Natural killer cell (primary cell): ENCODE data around the gene CTPS1. TPM values are rescaled to one million over a fixed set of nuclear protein-coding genes. Genes with fewer than 3 reads are reported as not detected.

Experiments used
- ATAC-seq, 3 donors: fragments of 150-1000 bp in 2 of 3; fragments of 200-7000 bp in 1 of 3; cut with Tn5 transposase; 1 replicate in 1 of 3; 2 replicates in 2 of 3; pipeline ENCODE4 v1.10.0; 2021; ENCODE audit warnings: mild to moderate bottlenecking in 2 of 3, moderate library complexity in 2 of 3
- DNase-seq, 2 donors: peaks; one replicate each; pipeline versions ENCODE4 v3.0.0 to v3.0.0-alpha.2; 2013 to 2021; ENCODE audit warnings: mixed read lengths in 1 of 2
- H3K27ac ChIP-seq: one replicate; pipeline ENCODE4 v1.5.1; 2013; ENCODE audit warnings: mild to moderate bottlenecking, low read length
- H3K27me3 ChIP-seq: one replicate; pipeline ENCODE4 v1.6.1; 2013; ENCODE audit warnings: low read length; ENCODE audit not compliant: control insufficient read depth, insufficient read depth
- H3K36me3 ChIP-seq: one replicate; pipeline ENCODE4 v1.6.1; 2013; ENCODE audit warnings: low read length; ENCODE audit not compliant: control insufficient read depth, insufficient read depth
- H3K4me1 ChIP-seq: one replicate; pipeline ENCODE4 v1.6.1; 2013; ENCODE audit warnings: low read length; ENCODE audit not compliant: control insufficient read depth, insufficient read depth
- H3K4me3 ChIP-seq: one replicate; pipeline ENCODE4 v1.5.1; 2013; ENCODE audit warnings: low read length
- H3K9me3 ChIP-seq: one replicate; pipeline ENCODE4 v1.6.1; 2013; ENCODE audit warnings: low read length; ENCODE audit not compliant: control insufficient read depth, insufficient read depth
- H3K27ac Mint-ChIP-seq, 2 donors: one replicate each; pipeline ENCODE4 v1.8.0; 2022; ENCODE audit warnings: mild to moderate bottlenecking in 2 of 2, mixed read lengths in 2 of 2, moderate library complexity in 1 of 2
- H3K27me3 Mint-ChIP-seq, 2 donors: one replicate each; pipeline ENCODE4 v1.8.0; 2022; ENCODE audit warnings: low read depth in 2 of 2, mixed read lengths in 2 of 2
- H3K36me3 Mint-ChIP-seq: one replicate; pipeline ENCODE4 v1.8.0; 2022; ENCODE audit warnings: mixed read lengths
- H3K4me1 Mint-ChIP-seq, 2 donors: one replicate each; pipeline ENCODE4 v1.8.0; 2022; ENCODE audit warnings: mixed read lengths in 2 of 2
- H3K4me3 Mint-ChIP-seq: one replicate; pipeline ENCODE4 v1.8.0; 2022; ENCODE audit warnings: mild to moderate bottlenecking, moderate library complexity, mixed read lengths
- H3K9me3 Mint-ChIP-seq, 2 donors: one replicate each; pipeline ENCODE4 v1.8.0; 2022; ENCODE audit warnings: mixed read lengths in 2 of 2
- WGBS: methylation state at CpG from one replicate; pipeline ENCODE4 v1.1.7; 2013; ENCODE audit warnings: missing lambda C conversion rate; ENCODE audit not compliant: insufficient coverage; 5-methylcytosine and 5-hydroxymethylcytosine counted together
- intact Hi-C: fragments of 100-400 bp; cut with micrococcal nuclease; formaldehyde crosslinking; loops from one replicate; pipeline ENCODE4 v1.14.2; 2022
- total RNA-seq, 4 donors: library from RNA; stranded (reverse); fragments of 120-200 nt in 1 of 4; gene quantifications; one replicate each; pipeline versions ENCODE4 v1.2.3 to v1.2.4, GENCODE V29; 2013 to 2022
- TF ChIP-seq, protein P1 (sequence below): fragments of 200-600 bp; IDR thresholded peaks from one replicate; pipeline ENCODE4 v1.8.0; 2022; ENCODE audit warnings: antibody characterized with exemption

CTPS1 gene
- total RNA-seq, 3 donors from 2014 or later (not counting 1 experiment from before 2014, with no cell fraction given), result 90.5 to 128 (median 99.0) TPM

DNA sequence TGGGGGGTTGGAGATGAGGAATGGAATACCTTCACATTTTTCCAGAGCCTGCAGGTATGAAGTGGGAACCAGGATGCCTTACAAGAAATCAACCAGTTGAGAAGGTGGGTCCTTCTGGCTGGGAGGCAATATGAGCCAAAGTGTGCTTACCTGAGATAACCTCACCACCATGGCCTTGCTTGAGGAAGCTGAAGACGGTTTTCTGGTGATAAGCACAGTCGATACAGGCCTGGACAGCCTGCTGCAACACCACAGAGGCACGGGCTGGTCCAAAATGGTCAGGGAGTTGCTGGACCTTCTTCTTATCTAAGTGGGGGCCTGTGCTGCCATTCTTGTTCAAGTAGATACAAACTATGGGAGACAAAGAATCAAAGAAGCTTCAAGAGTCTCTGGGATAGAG is 69.0 kb downstream of the CTPS1 start:
- no peaks in the 10 kb centered on the region for H3K9me3 Mint-ChIP-seq
- Histone ChIP-seq H3K27me3 (no peaks in the 10 kb centered on the region), H3K9me3 (no peaks in the 10 kb centered on the region), H3K27ac (no peak overlapping the region), H3K36me3 (peaks cover 5% of the 10 kb centered on the region), H3K4me3 (no peak overlapping the region), H3K4me1 (no peaks in the 10 kb centered on the region)
- WGBS, result 98% methylated on average over 3 of the region's 3 CpGs
- H3K4me1 Mint-ChIP-seq, result peaks cover 0 to 7% of the 10 kb centered on the region in 2 donors
- H3K4me3 Mint-ChIP-seq, result no peak overlapping the region
- intact Hi-C loops, result no loop called here
- TF ChIP-seq, protein P1, sequence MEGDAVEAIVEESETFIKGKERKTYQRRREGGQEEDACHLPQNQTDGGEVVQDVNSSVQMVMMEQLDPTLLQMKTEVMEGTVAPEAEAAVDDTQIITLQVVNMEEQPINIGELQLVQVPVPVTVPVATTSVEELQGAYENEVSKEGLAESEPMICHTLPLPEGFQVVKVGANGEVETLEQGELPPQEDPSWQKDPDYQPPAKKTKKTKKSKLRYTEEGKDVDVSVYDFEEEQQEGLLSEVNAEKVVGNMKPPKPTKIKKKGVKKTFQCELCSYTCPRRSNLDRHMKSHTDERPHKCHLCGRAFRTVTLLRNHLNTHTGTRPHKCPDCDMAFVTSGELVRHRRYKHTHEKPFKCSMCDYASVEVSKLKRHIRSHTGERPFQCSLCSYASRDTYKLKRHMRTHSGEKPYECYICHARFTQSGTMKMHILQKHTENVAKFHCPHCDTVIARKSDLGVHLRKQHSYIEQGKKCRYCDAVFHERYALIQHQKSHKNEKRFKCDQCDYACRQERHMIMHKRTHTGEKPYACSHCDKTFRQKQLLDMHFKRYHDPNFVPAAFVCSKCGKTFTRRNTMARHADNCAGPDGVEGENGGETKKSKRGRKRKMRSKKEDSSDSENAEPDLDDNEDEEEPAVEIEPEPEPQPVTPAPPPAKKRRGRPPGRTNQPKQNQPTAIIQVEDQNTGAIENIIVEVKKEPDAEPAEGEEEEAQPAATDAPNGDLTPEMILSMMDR, result no peak
- DNase-seq (no peak), ATAC-seq (no peak)
- no peaks in the 10 kb centered on the region for H3K27me3 Mint-ChIP-seq
- no peaks in the 10 kb centered on the region for H3K36me3 Mint-ChIP-seq
- H3K27ac Mint-ChIP-seq, result no peak overlapping the region

DNA sequence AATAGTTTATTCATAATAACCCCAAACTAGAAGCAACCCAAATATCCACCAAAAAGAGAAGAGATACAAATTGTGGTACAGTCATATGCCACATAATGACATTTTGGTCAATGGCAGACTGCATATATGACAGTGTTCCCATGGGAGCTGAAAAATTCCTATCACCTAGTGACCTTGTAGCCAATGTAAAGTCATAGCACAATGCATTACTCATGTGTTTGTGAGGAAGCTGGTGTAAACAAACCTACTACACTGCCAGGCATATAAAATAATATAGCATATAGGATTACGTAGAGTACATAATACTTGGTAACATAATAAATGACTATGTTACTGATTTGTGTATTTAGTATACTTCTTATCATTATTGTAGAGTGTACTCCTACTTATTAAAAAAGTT is 71.5 kb downstream of the CTPS1 start:
- H3K27ac ChIP-seq, result no peak overlapping the region
- WGBS, result no CpG with 5 or more reads among the region's 1 CpG
- H3K4me1 ChIP-seq, result no peaks in the 10 kb centered on the region
- Mint-ChIP-seq H3K4me3 (no peak overlapping the region), H3K4me1 (no peaks in the 10 kb centered on the region), H3K27me3 (no peaks in the 10 kb centered on the region), H3K9me3 (no peaks in the 10 kb centered on the region), H3K27ac (no peak overlapping the region), H3K36me3 (no peaks in the 10 kb centered on the region)
- H3K4me3 ChIP-seq, result no peak overlapping the region
- DNase-seq, result no peak
- H3K9me3 ChIP-seq, result no peaks in the 10 kb centered on the region
- no peaks in the 10 kb centered on the region for H3K27me3 ChIP-seq
- H3K36me3 ChIP-seq, result peaks cover 5% of the 10 kb centered on the region
- TF ChIP-seq, protein P1, result no peak
- no peak for ATAC-seq
- intact Hi-C loops, result no loop called here

DNA sequence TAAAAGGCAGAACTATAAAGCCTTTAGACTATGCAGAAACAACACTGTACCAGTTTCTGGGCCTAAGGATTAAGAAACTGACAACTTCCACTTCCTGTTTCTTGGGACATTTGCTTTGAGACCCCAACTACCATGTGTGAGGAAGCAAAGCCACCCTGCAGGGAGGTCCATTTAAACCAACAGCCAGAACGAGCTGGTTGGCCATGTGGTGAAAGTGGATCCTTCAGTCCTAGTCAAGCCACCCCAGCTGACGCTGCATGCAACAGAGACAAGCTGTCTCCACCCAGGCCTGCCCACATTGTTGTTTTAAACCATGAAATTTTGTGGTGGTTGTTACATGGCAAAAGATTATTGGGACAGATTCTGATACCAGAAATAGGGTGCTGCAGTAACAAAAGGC is 73.8 kb downstream of the CTPS1 start:
- no peak overlapping the region for H3K27ac ChIP-seq
- Mint-ChIP-seq H3K27ac (no peak overlapping the region), H3K9me3 (no peaks in the 10 kb centered on the region), H3K36me3 (no peaks in the 10 kb centered on the region), H3K4me3 (no peak overlapping the region), H3K4me1 (no peaks in the 10 kb centered on the region), H3K27me3 (no peaks in the 10 kb centered on the region)
- no peaks in the 10 kb centered on the region for H3K27me3 ChIP-seq
- DNase-seq (no peak), ATAC-seq (no peak)
- peaks cover under 1% of the 10 kb centered on the region for H3K36me3 ChIP-seq
- 70% methylated on average over 2 of the region's 2 CpGs for WGBS
- TF ChIP-seq, protein P1, result no peak
- H3K9me3 ChIP-seq, result no peaks in the 10 kb centered on the region
- intact Hi-C loops, result no loop called here
- H3K4me1 ChIP-seq, result no peaks in the 10 kb centered on the region
- no peak overlapping the region for H3K4me3 ChIP-seq

DNA sequence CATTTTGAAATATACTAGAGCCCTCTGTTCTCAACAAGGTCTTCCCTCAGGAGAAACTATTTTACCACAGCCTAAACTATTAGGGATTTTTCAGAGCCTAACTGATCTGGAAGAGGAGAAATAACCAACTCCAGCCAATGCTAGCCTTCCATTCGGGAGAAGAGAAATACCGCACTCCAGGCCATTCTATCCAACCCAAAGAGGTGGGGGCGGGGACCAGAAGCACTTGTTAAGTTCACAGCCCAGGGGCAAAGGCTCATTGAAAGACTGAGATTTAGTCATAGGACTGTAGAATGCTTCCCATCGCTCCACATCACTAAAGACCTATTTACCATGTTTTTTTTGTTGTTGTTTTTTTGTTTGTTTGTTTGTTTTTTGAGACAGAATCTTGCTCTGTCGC is 77.4 kb downstream of the CTPS1 start:
- Histone ChIP-seq H3K36me3 (no peaks in the 10 kb centered on the region), H3K27ac (no peak overlapping the region), H3K4me3 (no peak overlapping the region), H3K27me3 (no peaks in the 10 kb centered on the region), H3K9me3 (no peaks in the 10 kb centered on the region), H3K4me1 (no peaks in the 10 kb centered on the region)
- intact Hi-C loops, result no loop called here
- Mint-ChIP-seq H3K9me3 (no peaks in the 10 kb centered on the region), H3K4me1 (no peaks in the 10 kb centered on the region), H3K27ac (no peak overlapping the region), H3K36me3 (peaks cover 8% of the 10 kb centered on the region), H3K4me3 (no peak overlapping the region), H3K27me3 (no peaks in the 10 kb centered on the region)
- DNase-seq (no peak), ATAC-seq (no peak)
- 93% methylated on average over 5 of the region's 5 CpGs for WGBS
- TF ChIP-seq, protein P1, result no peak
